Fibroblast of lung (primary cell): ENCODE data around the gene RIGI. TPM values are rescaled to one million over a fixed set of nuclear protein-coding genes. Genes with fewer than 3 reads are reported as not detected.
A peak's percentile ranks its signal among the peaks of the same experiment; 100 is the strongest.

ENCODE experiments used
- DNase-seq, 2 donors: peaks; one replicate each; pipeline versions ENCODE4 v3.0.0 to v3.0.0-alpha.2; 2010; ENCODE audit warnings: low read depth in 2 of 2
- H2AFZ ChIP-seq: 2 replicates; pipeline ENCODE4 v1.5.1; 2012; ENCODE audit warnings: low read length, control low read depth, inconsistent platforms
- H3K27ac ChIP-seq: 2 replicates; pipeline ENCODE4 v1.5.1; 2011; ENCODE audit warnings: low read length, control low read depth; ENCODE audit not compliant: insufficient read depth
- H3K27me3 ChIP-seq: 2 replicates; pipeline ENCODE4 v1.5.1; 2011; ENCODE audit warnings: mild to moderate bottlenecking, low read length; ENCODE audit not compliant: control insufficient read depth, insufficient read depth
- H3K36me3 ChIP-seq: 2 replicates; pipeline ENCODE4 v1.5.1; 2011; ENCODE audit warnings: low read length; ENCODE audit not compliant: control insufficient read depth, insufficient read depth
- H3K4me1 ChIP-seq: 2 replicates; pipeline ENCODE4 v1.5.1; 2011; ENCODE audit warnings: low read length; ENCODE audit not compliant: control insufficient read depth, insufficient read depth; ENCODE audit errors: extremely low read depth
- H3K4me2 ChIP-seq: 2 replicates; pipeline ENCODE4 v1.5.1; 2011; ENCODE audit warnings: low read length, control low read depth; ENCODE audit not compliant: insufficient read depth; ENCODE audit errors: extremely low read depth
- H3K4me3 ChIP-seq, 4 experiments: fragments of 200-600 bp in 1 of 4; sonication (generic) in 1 of 4; replicated peaks in 1 of 4; 2 replicates each; pipeline ENCODE4 v1.5.1; 2011 to 2016; ENCODE audit warnings: low read length in 4 of 4, low read depth in 3 of 4, mild to moderate bottlenecking in 3 of 4, control low read depth in 2 of 4, inconsistent platforms in 1 of 4, mixed read lengths in 1 of 4; ENCODE audit not compliant: insufficient read depth in 1 of 4; ENCODE audit errors: control extremely low read depth in 1 of 4
- H3K79me2 ChIP-seq: 2 replicates; pipeline ENCODE4 v1.5.1; 2012; ENCODE audit warnings: mild to moderate bottlenecking, low read length, inconsistent platforms; ENCODE audit not compliant: control insufficient read depth, insufficient read depth
- H3K9ac ChIP-seq: 2 replicates; pipeline ENCODE4 v1.5.1; 2011; ENCODE audit warnings: mild to moderate bottlenecking, low read length, control low read depth; ENCODE audit not compliant: insufficient read depth
- H3K9me3 ChIP-seq: 2 replicates; pipeline ENCODE4 v1.5.1; 2012; ENCODE audit warnings: low read depth, low read length; ENCODE audit not compliant: control insufficient read depth, insufficient read depth
- H4K20me1 ChIP-seq: 2 replicates; pipeline ENCODE4 v1.5.1; 2011; ENCODE audit warnings: low read length; ENCODE audit not compliant: control insufficient read depth, insufficient read depth; ENCODE audit errors: extremely low read depth
- CTCF ChIP-seq, 2 donors: IDR thresholded peaks in 1 of 2; conservative IDR thresholded peaks in 1 of 2; 1 replicate in 1 of 2; 2 replicates in 1 of 2; pipeline ENCODE4 v1.5.1; 2011 to 2012; ENCODE audit warnings: low read length in 2 of 2, control low read depth in 1 of 2, inconsistent platforms in 1 of 2, low read depth in 1 of 2, mild to moderate bottlenecking in 1 of 2
- EZH2 ChIP-seq: IDR thresholded peaks from 2 replicates; pipeline ENCODE4 v1.5.1; 2012; ENCODE audit warnings: low read length, control low read depth, mild to moderate bottlenecking; ENCODE audit errors: missing control alignments
- polyA plus RNA-seq, 2 donors: library from polyadenylated mRNA; depleted of rRNA in 1 of 2; stranded (reverse) in 1 of 2; unstranded in 1 of 2; fragments of >200 nt; gene quantifications; 2 replicates each; pipeline ENCODE4 v1.2.1, GENCODE V29; 2011 to 2012; ENCODE audit warnings: missing spikeins in 1 of 2
- total RNA-seq: library from RNA; depleted of rRNA; stranded (reverse); fragments of >200 nt; gene quantifications from 2 replicates; pipeline ENCODE4 v1.2.1, GENCODE V29; 2014

Gene RIGI
- total and polyA plus RNA-seq, 2 donors (not counting 1 experiment from before 2014, with no cell fraction given), result 8.8 to 13.2 TPM

- Histone ChIP-seq H3K9ac (no peak overlapping the region), H3K79me2 (no peaks in the 10 kb centered on the region), H3K4me2 (no peak overlapping the region)
These were observed 23.0 kb downstream of the RIGI start for GRCh38 chr9:32503008-32503407.

GRCh38 chr9:32502464-32502863 lies 23.5 kb downstream of the RIGI start:
- no peaks in the 10 kb centered on the region for H3K79me2 ChIP-seq
- H3K9ac ChIP-seq, result no peak overlapping the region
- H4K20me1 ChIP-seq, result peaks cover 2% of the 10 kb centered on the region
- H3K4me3 ChIP-seq, result no peak overlapping the region
- H3K27ac ChIP-seq, result no peak overlapping the region
- no peaks in the 10 kb centered on the region for H3K27me3 ChIP-seq
- no peak overlapping the region for H3K4me2 ChIP-seq
- H3K4me1 ChIP-seq, result peaks cover 4% of the 10 kb centered on the region
- TF ChIP-seq EZH2 (no peak), CTCF (conservative IDR thresholded peaks at IDR 0.05 in 1 of 2, IDR thresholded peaks at IDR 0.05 in 1 of 2; ENCODE audit: low read depth in 1 of 2, low read length in 2 of 2) (no peak)
- H2AFZ ChIP-seq, result no peak overlapping the region
- H3K9me3 ChIP-seq, result no peaks in the 10 kb centered on the region
- peak; percentile 51 to 89 for DNase-seq
- H3K36me3 ChIP-seq, result peaks cover 2% of the 10 kb centered on the region

More at GRCh38 chr9:32503008-32503407, 23.0 kb downstream of the RIGI start:
- Histone ChIP-seq H3K27ac (no peak overlapping the region), H3K4me1 (peaks cover 4% of the 10 kb centered on the region), H3K36me3 (peaks cover 2% of the 10 kb centered on the region), H2AFZ (no peak overlapping the region), H3K4me3 (no peak overlapping the region), H3K27me3 (no peaks in the 10 kb centered on the region), H4K20me1 (peaks cover 2% of the 10 kb centered on the region), H3K9me3 (no peaks in the 10 kb centered on the region)
- TF ChIP-seq CTCF (conservative IDR thresholded peaks at IDR 0.05 in 1 of 2, IDR thresholded peaks at IDR 0.05 in 1 of 2; ENCODE audit: low read depth in 1 of 2, low read length in 2 of 2) (no peak), EZH2 (no peak)
- DNase-seq, result no peak

- Histone ChIP-seq H3K9ac (no peak overlapping the region), H3K9me3 (no peaks in the 10 kb centered on the region), H3K79me2 (no peaks in the 10 kb centered on the region), H4K20me1 (peaks cover 2% of the 10 kb centered on the region), H3K4me2 (no peak overlapping the region), H3K4me3 (no peak overlapping the region), H3K36me3 (peaks cover 2% of the 10 kb centered on the region), H2AFZ (no peak overlapping the region), H3K4me1 (peaks cover 4% of the 10 kb centered on the region), H3K27ac (no peak overlapping the region), H3K27me3 (no peaks in the 10 kb centered on the region)
- DNase-seq, result no peak
- TF ChIP-seq EZH2, result no peak
- TF ChIP-seq CTCF (conservative IDR thresholded peaks at IDR 0.05 in 1 of 2, IDR thresholded peaks at IDR 0.05 in 1 of 2; ENCODE audit: low read depth in 1 of 2, low read length in 2 of 2), result no peak
These were observed 24.1 kb downstream of the RIGI start for GRCh38 chr9:32501868-32502267.
